Erythroblast (primary cell): ENCODE data around the gene CDT1.

ENCODE experiments used
- GATA1 ChIP-seq: IDR thresholded peaks from 2 replicates; pipeline ENCODE4 v1.6.1; 2011; ENCODE audit warnings: low read depth, mild to moderate bottlenecking, control low read depth, low read length, moderate library complexity
- POLR2A ChIP-seq: IDR thresholded peaks from 2 replicates; pipeline ENCODE4 v1.6.1; 2011; ENCODE audit warnings: mild to moderate bottlenecking, low read length

DNA sequence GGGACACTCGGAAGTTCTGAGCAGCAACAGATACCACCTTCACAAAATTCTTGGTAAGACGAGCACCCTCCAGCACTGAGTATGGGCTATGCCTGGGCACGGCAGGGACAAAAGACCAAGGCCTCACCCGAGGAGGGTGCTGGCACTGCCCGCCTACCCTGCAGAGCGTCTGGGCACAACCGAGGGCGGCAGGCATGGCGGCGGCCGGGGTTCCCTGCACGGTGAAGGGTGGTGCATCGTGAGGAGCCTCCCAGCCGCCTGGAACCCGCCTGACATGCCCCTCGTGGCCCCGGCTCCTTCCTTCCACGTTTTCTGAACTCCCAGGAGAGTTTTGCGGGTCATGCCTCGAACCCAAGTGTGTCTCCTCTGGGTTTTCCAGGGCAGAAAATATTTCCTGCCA, 34.2 kb downstream of the CDT1 start:
- TF ChIP-seq POLR2A (no peak), GATA1 (no peak)
